WERI-Rb-1 (cell line): ENCODE data around the gene FST.
A peak's percentile ranks its signal among the peaks of the same experiment; 100 is the strongest.

Experiments
- DNase-seq: peaks from one replicate; pipeline ENCODE4 v3.0.0-alpha.2; 2020
- H3K27ac ChIP-seq: fragments of 250-450 bp; sonication (Bioruptor Pico); 2 replicates; pipeline ENCODE4 v1.5.1; 2020; ENCODE audit warnings: mild to moderate bottlenecking, moderate library complexity
- H3K27me3 ChIP-seq: fragments of 250-450 bp; sonication (Bioruptor Pico); 2 replicates; pipeline ENCODE4 v1.5.1; 2021; ENCODE audit warnings: mild to moderate bottlenecking, low read depth, moderate library complexity; ENCODE audit not compliant: insufficient read depth, severe bottlenecking
- H3K36me3 ChIP-seq: fragments of 250-450 bp; sonication (Bioruptor Pico); 2 replicates; pipeline ENCODE4 v1.5.1; 2020; ENCODE audit warnings: mild to moderate bottlenecking, moderate library complexity
- H3K4me3 ChIP-seq: 2 replicates; pipeline ENCODE4 v1.5.1; 2011; ENCODE audit warnings: low read depth, mild to moderate bottlenecking, control low read depth, low read length
- H3K9me3 ChIP-seq: fragments of 250-450 bp; sonication (Bioruptor Pico); 2 replicates; pipeline ENCODE4 v1.5.1; 2021; ENCODE audit warnings: mild to moderate bottlenecking, moderate library complexity; ENCODE audit not compliant: severe bottlenecking
- TF ChIP-seq, protein P1 (sequence below): IDR thresholded peaks from 2 replicates; pipeline ENCODE4 v1.5.1; 2011; ENCODE audit warnings: low read depth, mild to moderate bottlenecking, control low read depth, inconsistent platforms, low read length

Gene FST

GRCh38 chr5:53490747-53491146 lies 10.3 kb downstream of the FST start:
- Histone ChIP-seq H3K4me3 (no peak overlapping the region), H3K36me3 (no peaks in the 10 kb centered on the region), H3K9me3 (peaks cover 4% of the 10 kb centered on the region), H3K27me3 (no peaks in the 10 kb centered on the region), H3K27ac (peak overlapping the region; percentile 34; the same call in 1 of the 2 replicates)
- no peak for DNase-seq
- TF ChIP-seq, protein P1, sequence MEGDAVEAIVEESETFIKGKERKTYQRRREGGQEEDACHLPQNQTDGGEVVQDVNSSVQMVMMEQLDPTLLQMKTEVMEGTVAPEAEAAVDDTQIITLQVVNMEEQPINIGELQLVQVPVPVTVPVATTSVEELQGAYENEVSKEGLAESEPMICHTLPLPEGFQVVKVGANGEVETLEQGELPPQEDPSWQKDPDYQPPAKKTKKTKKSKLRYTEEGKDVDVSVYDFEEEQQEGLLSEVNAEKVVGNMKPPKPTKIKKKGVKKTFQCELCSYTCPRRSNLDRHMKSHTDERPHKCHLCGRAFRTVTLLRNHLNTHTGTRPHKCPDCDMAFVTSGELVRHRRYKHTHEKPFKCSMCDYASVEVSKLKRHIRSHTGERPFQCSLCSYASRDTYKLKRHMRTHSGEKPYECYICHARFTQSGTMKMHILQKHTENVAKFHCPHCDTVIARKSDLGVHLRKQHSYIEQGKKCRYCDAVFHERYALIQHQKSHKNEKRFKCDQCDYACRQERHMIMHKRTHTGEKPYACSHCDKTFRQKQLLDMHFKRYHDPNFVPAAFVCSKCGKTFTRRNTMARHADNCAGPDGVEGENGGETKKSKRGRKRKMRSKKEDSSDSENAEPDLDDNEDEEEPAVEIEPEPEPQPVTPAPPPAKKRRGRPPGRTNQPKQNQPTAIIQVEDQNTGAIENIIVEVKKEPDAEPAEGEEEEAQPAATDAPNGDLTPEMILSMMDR: no peak

- Histone ChIP-seq H3K36me3 (no peaks in the 10 kb centered on the region), H3K27me3 (no peaks in the 10 kb centered on the region), H3K27ac (no peak overlapping the region), H3K9me3 (no peaks in the 10 kb centered on the region), H3K4me3 (no peak overlapping the region)
- TF ChIP-seq, protein P1: no peak
- DNase-seq: no peak
Observed at GRCh38 chr5:53501054-53501453, 20.6 kb downstream of the FST start.

DNA sequence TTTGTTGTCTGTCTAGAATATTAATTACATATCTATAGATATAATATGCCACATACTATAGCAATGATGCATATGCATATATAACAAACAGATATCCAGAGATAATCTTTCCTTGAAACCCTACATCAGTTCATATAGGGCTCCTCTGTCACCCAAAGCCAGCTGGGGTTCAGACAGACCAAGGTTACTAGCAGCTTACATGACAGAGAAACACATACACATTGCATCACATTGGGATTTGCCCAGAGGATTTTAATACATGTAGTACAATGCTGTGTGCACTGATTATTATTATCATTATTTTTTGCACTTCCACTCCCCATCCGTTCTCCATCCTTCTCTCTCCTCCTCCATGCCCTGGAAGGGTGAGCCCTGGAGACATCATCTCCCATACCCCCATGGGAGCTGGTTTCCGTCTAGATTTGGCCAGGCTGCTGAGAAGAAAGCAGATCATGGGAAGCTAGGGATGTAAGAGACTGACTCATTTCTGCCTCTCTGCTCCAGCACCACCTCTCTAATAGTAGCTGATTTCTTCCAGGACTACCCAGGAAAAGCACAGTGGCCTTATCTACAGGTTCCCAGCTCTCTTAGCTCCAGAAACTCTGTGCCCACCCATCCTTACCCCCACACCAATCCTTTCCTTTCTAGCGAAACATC lies 23.3 kb downstream of the FST start:
- no peaks in the 10 kb centered on the region for H3K36me3 ChIP-seq
- no peak overlapping the region for H3K27ac ChIP-seq
- DNase-seq: no peak
- no peaks in the 10 kb centered on the region for H3K27me3 ChIP-seq
- no peak overlapping the region for H3K4me3 ChIP-seq
- TF ChIP-seq, protein P1: no peak
- H3K9me3 ChIP-seq: peaks cover 5% of the 10 kb centered on the region

- H3K36me3 ChIP-seq: no peaks in the 10 kb centered on the region
- H3K27me3 ChIP-seq: no peaks in the 10 kb centered on the region
- no peak overlapping the region for H3K4me3 ChIP-seq
- TF ChIP-seq, protein P1: no peak
- H3K27ac ChIP-seq: no peak overlapping the region
- no peak for DNase-seq
- H3K9me3 ChIP-seq: peaks cover 6% of the 10 kb centered on the region
Observed at GRCh38 chr5:53507013-53507412, 26.6 kb downstream of the FST start.

DNA sequence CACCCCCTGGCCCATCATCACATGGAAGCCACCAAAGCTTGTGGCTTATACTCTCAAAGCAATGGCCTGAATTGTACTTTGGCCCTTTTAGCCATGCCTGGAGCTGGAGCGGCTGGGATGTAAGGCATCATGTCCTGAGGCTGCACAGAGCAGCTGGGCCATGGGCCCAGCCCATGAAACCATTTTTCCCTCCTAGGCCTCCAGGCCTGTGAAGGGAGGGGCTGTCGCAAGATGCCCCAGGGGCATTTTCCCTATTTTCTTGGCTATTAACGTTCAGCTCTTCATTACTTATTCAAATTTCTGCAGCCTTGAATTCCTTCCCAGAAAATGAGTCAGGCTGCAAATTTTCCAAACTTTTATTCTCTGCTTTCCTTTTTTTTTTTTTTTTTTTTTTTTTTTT lies 27.7 kb downstream of the FST start:
- Histone ChIP-seq H3K27ac (no peak overlapping the region), H3K9me3 (peaks cover 6% of the 10 kb centered on the region), H3K36me3 (no peaks in the 10 kb centered on the region), H3K4me3 (no peak overlapping the region), H3K27me3 (no peaks in the 10 kb centered on the region)
- DNase-seq: no peak
- TF ChIP-seq, protein P1: no peak

DNA sequence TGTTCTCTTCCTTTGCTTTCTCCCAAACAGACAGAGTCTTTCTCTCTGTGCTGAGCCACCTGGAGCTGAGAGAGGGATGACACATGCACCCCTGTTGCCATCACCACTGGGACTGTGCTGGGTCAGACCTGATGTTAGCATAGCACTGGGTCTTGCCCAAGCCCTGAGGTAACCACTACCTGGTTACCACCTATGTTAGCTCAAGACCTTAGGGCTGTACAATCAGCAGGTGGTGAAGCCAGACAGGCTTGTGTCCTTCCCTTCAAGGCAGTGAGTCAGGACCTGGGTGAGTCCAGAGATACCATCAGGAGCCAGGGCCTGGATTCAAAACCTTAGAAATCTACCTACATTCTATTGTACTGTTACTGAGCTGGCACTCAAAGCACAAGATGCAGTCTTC lies 32.1 kb downstream of the FST start:
- Histone ChIP-seq H3K27me3 (no peaks in the 10 kb centered on the region), H3K4me3 (no peak overlapping the region), H3K36me3 (no peaks in the 10 kb centered on the region), H3K9me3 (peaks cover 6% of the 10 kb centered on the region), H3K27ac (no peak overlapping the region)
- TF ChIP-seq, protein P1: no peak
- DNase-seq: no peak
